ENCODE results near the gene GATM.

GRCh38 chr15:45386420-45386819, 8.1 kb upstream of the GATM start:
- TF ChIP-seq EP300 (IDR thresholded peaks at IDR 0.05) (no peak), POLR2AphosphoS5 (IDR thresholded peaks at IDR 0.05) (no peak), CTCF (IDR thresholded peaks at IDR 0.05) (no peak), POLR2A (IDR thresholded peaks at IDR 0.05) (no peak)

Measured in suprapubic skin (tissue), 4 donors.